ENCODE measurements around the gene ANKRD33B. TPM values are rescaled to one million over a fixed set of nuclear protein-coding genes. Genes with fewer than 3 reads are reported as not detected.

Gene ANKRD33B
- total RNA-seq, 6 experiments from 2014 or later, result 6.3 to 13.2 (median 11.9) TPM

DNA sequence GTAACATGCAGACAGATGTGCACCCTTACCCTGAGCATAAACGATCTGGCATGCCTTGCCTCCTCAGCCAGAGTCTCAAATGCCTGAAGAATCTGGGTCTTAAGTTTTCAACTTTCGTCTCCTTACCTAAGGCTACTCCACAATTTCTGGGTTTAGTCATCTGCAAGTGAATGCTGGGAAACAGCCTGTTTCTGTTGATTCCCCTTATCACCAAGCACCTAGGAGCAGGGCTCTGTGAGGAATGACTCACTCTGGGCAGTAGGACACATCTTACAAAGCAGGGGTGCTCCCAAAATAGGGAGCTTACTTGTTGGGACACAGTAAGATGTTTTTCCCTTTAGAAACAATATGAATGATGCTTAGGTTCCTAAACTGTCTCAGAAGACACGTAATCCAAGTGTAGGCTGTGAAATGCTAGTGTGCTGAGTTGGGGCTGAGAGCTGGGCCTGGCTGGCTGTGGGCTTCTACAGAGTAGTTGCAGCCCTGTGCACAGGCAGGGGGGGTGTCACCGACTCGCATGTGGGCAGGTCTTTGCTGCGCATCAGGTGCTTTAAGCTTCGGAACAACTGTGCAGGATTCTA lies 139.1 kb downstream of the ANKRD33B start:
- H3K9me3 Mint-ChIP-seq, result no peaks in the 10 kb centered on the region
- peak overlapping the region; percentile 99 for H3K27ac Mint-ChIP-seq
- H3K27me3 Mint-ChIP-seq (ENCODE audit: insufficient read depth), result peaks cover 4% of the 10 kb centered on the region
- peaks cover 91% of the 10 kb centered on the region for H3K4me1 Mint-ChIP-seq (ENCODE audit: low read depth)
- DNase-seq, result peak; percentile 76
- H3K4me3 Mint-ChIP-seq, result peak overlapping the region; percentile 85
- TF ChIP-seq CTCF (IDR thresholded peaks at IDR 0.05), result no peak
- peaks cover 35% of the 10 kb centered on the region for H3K36me3 Mint-ChIP-seq (ENCODE audit: low read depth)

DNA sequence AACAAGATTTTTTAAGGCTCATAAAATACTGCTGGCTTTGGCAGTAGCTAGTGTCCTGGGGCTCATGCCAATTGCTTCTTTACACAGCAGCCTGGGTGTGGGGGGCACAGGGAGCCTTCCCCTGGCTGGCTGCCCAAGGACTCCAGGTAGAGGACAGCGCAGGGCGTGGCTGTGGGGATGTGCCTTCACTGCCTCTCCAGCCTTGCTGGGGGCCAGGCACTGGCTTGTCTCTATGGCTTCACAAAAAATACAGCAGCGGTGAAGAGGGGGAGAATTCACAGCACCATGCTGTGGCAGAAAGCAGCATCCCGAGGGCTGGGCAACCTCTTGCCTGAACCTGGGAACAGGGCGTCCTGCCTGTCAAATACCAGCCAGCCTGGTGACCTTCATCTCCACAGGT lies 139.8 kb downstream of the ANKRD33B start:
- Mint-ChIP-seq H3K9me3 (no peaks in the 10 kb centered on the region), H3K27me3 (ENCODE audit: insufficient read depth) (peaks cover 4% of the 10 kb centered on the region), H3K4me3 (no peak overlapping the region), H3K36me3 (ENCODE audit: low read depth) (peaks cover 35% of the 10 kb centered on the region), H3K27ac (peak overlapping the region; percentile 99), H3K4me1 (ENCODE audit: low read depth) (peaks cover 91% of the 10 kb centered on the region)
- no peak for DNase-seq
- no peak for TF ChIP-seq CTCF (IDR thresholded peaks at IDR 0.05)

GRCh38 chr5:10704949-10705621 lies 141.2 kb downstream of the ANKRD33B start:
- Mint-ChIP-seq H3K36me3 (ENCODE audit: low read depth) (peaks cover 35% of the 10 kb centered on the region), H3K4me1 (ENCODE audit: low read depth) (peaks cover 86% of the 10 kb centered on the region), H3K27ac (peak overlapping the region; percentile 91), H3K9me3 (no peaks in the 10 kb centered on the region), H3K27me3 (ENCODE audit: insufficient read depth) (peaks cover 2% of the 10 kb centered on the region), H3K4me3 (peak overlapping the region; percentile 14)
- no peak for TF ChIP-seq CTCF (IDR thresholded peaks at IDR 0.05)
- DNase-seq, result peak; percentile 50

DNA sequence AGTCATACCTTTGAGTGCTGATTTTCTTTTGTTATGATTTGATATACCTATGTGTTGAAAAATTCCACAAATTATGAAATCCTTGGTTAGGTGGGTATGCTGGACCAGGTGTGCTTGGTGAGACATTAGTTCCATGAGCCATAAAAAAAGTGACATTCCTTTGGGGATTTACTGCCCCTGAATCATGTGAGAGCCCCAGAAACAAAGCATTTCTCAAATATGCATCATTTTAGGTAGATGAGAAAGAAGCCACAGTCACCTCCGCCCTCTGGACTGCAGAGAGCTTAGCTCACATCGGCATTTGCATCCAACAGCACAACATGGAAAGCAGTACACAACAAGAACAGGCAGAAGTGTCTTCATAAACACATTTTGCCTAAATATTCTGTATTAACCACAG lies 141.9 kb downstream of the ANKRD33B start:
- peaks cover 2% of the 10 kb centered on the region; the same call in 1 of the 2 replicates for H3K27me3 Mint-ChIP-seq (ENCODE audit: insufficient read depth)
- peak overlapping the region; percentile 14 for H3K4me3 Mint-ChIP-seq
- H3K27ac Mint-ChIP-seq, result peak overlapping the region; percentile 91
- H3K4me1 Mint-ChIP-seq (ENCODE audit: low read depth), result peaks cover 83% of the 10 kb centered on the region
- DNase-seq, result no peak
- TF ChIP-seq CTCF (IDR thresholded peaks at IDR 0.05), result no peak
- H3K9me3 Mint-ChIP-seq, result no peaks in the 10 kb centered on the region
- H3K36me3 Mint-ChIP-seq (ENCODE audit: low read depth), result peaks cover 35% of the 10 kb centered on the region

DNA sequence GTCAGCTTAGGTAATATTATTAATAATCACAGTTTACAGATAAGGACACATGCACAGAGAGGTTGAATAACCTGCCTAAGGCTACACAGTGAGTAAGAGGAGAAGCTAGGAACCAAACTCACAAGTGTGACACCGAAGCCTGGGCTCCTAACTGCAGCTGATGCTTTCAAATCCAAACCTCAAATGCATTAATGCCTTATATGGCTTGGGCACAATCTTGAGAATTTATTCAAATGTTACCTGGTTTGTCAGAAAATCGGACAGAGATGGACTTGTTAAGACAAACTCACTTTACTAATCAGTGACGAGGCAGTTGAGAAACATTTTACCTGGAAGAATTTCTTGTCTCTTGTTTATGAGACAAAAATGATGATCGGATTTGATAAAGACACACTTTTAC lies 142.5 kb downstream of the ANKRD33B start:
- peaks cover 2% of the 10 kb centered on the region; the same call in 1 of the 2 replicates for H3K27me3 Mint-ChIP-seq (ENCODE audit: insufficient read depth)
- peaks cover 36% of the 10 kb centered on the region for H3K36me3 Mint-ChIP-seq (ENCODE audit: low read depth)
- no peak for TF ChIP-seq CTCF (IDR thresholded peaks at IDR 0.05)
- H3K9me3 Mint-ChIP-seq, result no peaks in the 10 kb centered on the region
- no peak overlapping the region for H3K4me3 Mint-ChIP-seq
- peak overlapping the region; percentile 91 for H3K27ac Mint-ChIP-seq
- peaks cover 77% of the 10 kb centered on the region for H3K4me1 Mint-ChIP-seq (ENCODE audit: low read depth)
- DNase-seq, result no peak

Other genes starting within 250 kb of the ANKRD33B start
- 100 to 1,000 TPM; 129 to 194 (median 156) TPM for gene MARCHF6, start 210.4 kb upstream of the ANKRD33B start, total RNA-seq (2021; fragmentation: NEBNext Ultra II Directional; extraction: Animal tissue kit (Norgen Biotek cat#: 25700))
- under 1 TPM; 0.38 to 0.68 (median 0.47) TPM for gene ROPN1L, start 122.2 kb upstream of the ANKRD33B start, total RNA-seq (2021; fragmentation: NEBNext Ultra II Directional; extraction: Animal tissue kit (Norgen Biotek cat#: 25700))
- gene DAP, start 197.2 kb downstream of the ANKRD33B start, total RNA-seq (2021; fragmentation: NEBNext Ultra II Directional; extraction: Animal tissue kit (Norgen Biotek cat#: 25700)), result 100 to 1,000 TPM; 255 to 357 (median 285) TPM

Measured in HFFc6 (cell line).